Measurements from ENCODE around the gene TRIM40. TPM values are rescaled to one million over a fixed set of nuclear protein-coding genes. Genes with fewer than 3 reads are reported as not detected.
A peak's percentile ranks its signal among the peaks of the same experiment; 100 is the strongest.
"Not testable (repeated sequence)": the region's sequence is repeated elsewhere in the genome, so short reads cannot be mapped to it uniquely, and the experiment has no call there.

Gene TRIM40
- total RNA-seq, 2 donors from 2014 or later, result 10.7 to 17.0 TPM

DNA sequence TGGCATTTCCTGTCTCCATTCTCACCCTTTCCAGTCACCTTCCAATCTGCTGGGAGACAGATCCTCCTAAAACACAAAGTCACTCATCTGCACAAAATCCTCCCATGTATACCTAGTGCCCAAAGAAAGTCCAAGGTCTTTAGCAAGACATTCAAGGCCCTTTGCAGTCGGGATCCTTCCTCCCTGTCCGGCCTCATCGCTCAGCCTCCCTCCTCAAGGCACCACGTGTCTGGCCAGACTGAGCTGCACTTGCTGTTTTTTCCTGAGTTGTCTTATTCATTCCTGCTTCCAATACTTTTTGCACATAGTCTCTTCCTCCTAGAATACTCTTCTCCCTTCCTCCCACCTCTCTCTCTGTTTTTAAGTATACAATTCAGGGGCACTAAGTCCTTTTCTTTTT is 28.8 kb downstream of the TRIM40 start:
- no peaks in the 10 kb centered on the region for H3K9me3 ChIP-seq
- intact Hi-C loops (cut with DNase I), result loop anchor here (5.0 kb wide), 1 partner anchor 62 kb away; no protein-coding TSS in a partner anchor
- no peaks in the 10 kb centered on the region for H3K27me3 ChIP-seq
- H3K4me3 ChIP-seq, result peak overlapping the region; percentile 50
- no peaks in the 10 kb centered on the region for H3K36me3 ChIP-seq
- peak overlapping the region; percentile 96 for H3K27ac ChIP-seq
- no peak for TF ChIP-seq CTCF (IDR thresholded peaks at IDR 0.05)
- DNase-seq, result no peak
- no peaks in the 10 kb centered on the region for H3K4me1 ChIP-seq
- peak overlapping the region in 1 of 2 donors; percentile 93 for H3K9ac ChIP-seq (ENCODE audit: low read depth in 2 of 2, low read length in 2 of 2)

DNA sequence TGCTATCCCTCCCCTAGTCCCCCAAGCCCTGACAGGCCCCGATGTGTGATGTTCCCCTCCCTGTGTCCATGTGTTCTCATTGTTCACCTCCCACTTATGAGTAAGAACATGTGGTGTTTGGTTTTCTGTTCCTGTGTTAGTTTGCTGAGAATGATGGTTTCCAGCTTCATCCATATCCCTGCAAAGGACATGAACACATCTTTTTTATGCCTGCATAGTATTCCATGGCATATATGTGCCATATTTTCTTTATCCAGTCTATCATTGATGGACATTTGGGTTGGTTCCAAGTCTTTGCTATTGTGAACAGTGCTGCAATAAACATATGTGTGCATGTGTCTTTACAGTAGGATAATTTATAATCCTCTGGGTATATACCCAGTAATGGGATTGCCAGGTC is 29.3 kb downstream of the TRIM40 start:
- intact Hi-C loops (cut with DNase I), result loop anchor here (5.0 kb wide), 1 partner anchor 63 kb away; no protein-coding TSS in a partner anchor
- not testable (repeated sequence) for H3K36me3 ChIP-seq; H3K9me3 ChIP-seq; H3K27ac ChIP-seq; H3K4me1 ChIP-seq; DNase-seq; H3K9ac ChIP-seq (ENCODE audit: low read depth in 2 of 2, low read length in 2 of 2); H3K27me3 ChIP-seq
- peak overlapping the region; percentile 50 for H3K4me3 ChIP-seq

DNA sequence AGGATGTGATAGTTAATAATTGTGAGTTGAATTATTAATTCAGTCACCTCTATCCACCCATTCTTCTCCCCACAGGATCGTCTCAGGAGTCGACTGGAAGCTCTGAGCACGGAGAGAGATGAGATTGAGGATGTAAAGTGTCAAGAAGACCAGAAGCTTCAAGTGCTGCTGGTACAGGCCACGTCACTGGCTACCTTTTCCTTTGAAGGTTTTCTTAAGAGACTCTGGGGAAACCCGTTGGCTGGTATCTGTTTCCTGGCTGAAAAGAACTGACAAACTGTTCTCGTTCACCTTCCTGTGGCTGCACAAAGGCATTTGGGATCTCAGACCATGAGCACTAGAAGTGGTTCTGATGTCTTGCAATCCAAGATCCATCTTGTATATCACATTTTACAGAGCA is 31.2 kb downstream of the TRIM40 start:
- DNase-seq, result no peak
- no peak overlapping the region for H3K27ac ChIP-seq
- no peak overlapping the region for H3K9ac ChIP-seq (ENCODE audit: low read depth in 2 of 2, low read length in 2 of 2)
- no peak for TF ChIP-seq CTCF (IDR thresholded peaks at IDR 0.05)
- H3K36me3 ChIP-seq, result no peaks in the 10 kb centered on the region
- peaks cover 5% of the 10 kb centered on the region for H3K27me3 ChIP-seq
- intact Hi-C loops (cut with DNase I), result loop anchor here (5.0 kb wide), 1 partner anchor 65 kb away; no protein-coding TSS in a partner anchor
- H3K9me3 ChIP-seq, result no peaks in the 10 kb centered on the region
- H3K4me3 ChIP-seq, result no peak overlapping the region
- peaks cover 4% of the 10 kb centered on the region for H3K4me1 ChIP-seq

DNA sequence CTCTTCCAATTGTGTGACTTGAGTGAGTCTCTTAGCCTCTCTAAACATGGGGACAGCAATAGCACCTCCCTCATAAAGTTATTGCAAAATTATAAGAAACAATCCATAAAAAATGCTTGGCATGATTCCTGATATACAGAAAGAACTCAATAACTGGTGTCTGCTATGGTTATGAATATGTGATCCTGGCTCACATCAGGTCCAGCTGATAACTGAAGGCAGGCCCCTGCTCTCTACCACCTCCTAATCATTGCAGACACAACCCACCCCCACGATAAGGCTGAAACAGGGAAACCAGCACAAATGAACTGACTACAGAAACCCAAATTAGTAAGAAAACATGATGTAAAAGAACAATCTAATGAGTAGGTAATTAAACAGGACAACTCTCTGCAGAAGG is 32.8 kb downstream of the TRIM40 start:
- intact Hi-C loops (cut with DNase I), result loop anchor here (5.0 kb wide), 1 partner anchor 66 kb away; no protein-coding TSS in a partner anchor
- Histone ChIP-seq H3K4me1 (peaks cover 4% of the 10 kb centered on the region), H3K9ac (ENCODE audit: low read depth in 2 of 2, low read length in 2 of 2) (no peak overlapping the region), H3K27ac (no peak overlapping the region), H3K4me3 (no peak overlapping the region), H3K36me3 (no peaks in the 10 kb centered on the region), H3K9me3 (no peaks in the 10 kb centered on the region), H3K27me3 (peaks cover 5% of the 10 kb centered on the region)
- no peak for DNase-seq
- TF ChIP-seq CTCF (IDR thresholded peaks at IDR 0.05), result no peak

DNA sequence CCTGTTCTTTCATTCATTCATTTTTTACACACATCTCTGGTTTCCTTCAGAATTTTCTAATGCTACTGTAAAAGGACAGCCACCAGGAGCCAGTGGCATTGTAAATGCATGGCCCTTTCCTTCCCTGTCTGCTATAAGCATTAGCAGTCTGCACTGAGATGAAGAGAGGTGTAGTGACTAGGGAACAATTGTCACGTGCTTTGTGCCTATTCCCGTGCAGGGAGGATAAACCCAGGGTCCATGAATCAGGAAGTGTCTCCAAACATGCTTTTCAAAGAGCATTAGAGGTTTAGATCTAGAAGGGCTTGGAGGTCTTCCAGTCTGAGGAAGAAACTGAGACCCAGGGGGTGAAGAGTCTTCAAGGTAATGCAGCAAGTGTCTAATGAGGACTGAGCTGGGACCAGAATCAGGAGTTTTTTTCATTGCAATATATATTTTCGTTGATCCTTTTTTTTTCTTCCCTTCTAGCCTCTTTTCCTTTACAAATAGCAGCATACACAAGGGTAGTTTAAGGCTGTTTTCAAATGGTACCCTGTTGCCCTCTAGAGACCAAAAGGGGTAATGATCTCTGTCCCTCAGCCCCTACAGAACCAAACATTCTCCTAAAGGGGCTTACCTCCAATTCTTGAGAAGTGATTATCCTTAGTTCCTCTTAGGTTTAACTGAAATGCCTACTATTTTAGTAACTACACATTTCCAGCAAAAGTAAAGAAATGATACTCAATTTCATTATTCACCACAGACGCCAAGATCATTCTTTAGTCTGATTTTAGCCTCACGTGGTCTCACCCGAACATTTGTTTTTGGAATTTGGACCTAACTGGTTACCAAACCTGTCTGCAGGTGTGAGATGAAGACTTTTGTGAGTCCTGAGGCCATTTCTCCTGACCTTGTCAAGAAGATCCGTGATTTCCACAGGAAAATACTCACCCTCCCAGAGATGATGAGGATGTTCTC is 34.0 kb downstream of the TRIM40 start:
- peaks cover 4% of the 10 kb centered on the region for H3K4me1 ChIP-seq
- intact Hi-C loops (cut with DNase I), result loop anchor here (5.0 kb wide), 2 partner anchors 33 to 68 kb away; partner anchors contain the start of gene TRIM40
- H3K27me3 ChIP-seq, result peaks cover 5% of the 10 kb centered on the region
- no peak overlapping the region for H3K4me3 ChIP-seq
- DNase-seq, result peak; percentile 41
- H3K9ac ChIP-seq (ENCODE audit: low read depth in 2 of 2, low read length in 2 of 2), result no peak overlapping the region
- H3K9me3 ChIP-seq, result no peaks in the 10 kb centered on the region
- peak; percentile 77 for TF ChIP-seq CTCF (IDR thresholded peaks at IDR 0.05)
- H3K36me3 ChIP-seq, result no peaks in the 10 kb centered on the region
- no peak overlapping the region for H3K27ac ChIP-seq
